ENCODE results near the gene ZGPAT. TPM values are rescaled to one million over a fixed set of nuclear protein-coding genes. Genes with fewer than 3 reads are reported as not detected.

ZGPAT gene
- total RNA-seq, 1 donor from 2014 or later: 32.8 TPM

DNA sequence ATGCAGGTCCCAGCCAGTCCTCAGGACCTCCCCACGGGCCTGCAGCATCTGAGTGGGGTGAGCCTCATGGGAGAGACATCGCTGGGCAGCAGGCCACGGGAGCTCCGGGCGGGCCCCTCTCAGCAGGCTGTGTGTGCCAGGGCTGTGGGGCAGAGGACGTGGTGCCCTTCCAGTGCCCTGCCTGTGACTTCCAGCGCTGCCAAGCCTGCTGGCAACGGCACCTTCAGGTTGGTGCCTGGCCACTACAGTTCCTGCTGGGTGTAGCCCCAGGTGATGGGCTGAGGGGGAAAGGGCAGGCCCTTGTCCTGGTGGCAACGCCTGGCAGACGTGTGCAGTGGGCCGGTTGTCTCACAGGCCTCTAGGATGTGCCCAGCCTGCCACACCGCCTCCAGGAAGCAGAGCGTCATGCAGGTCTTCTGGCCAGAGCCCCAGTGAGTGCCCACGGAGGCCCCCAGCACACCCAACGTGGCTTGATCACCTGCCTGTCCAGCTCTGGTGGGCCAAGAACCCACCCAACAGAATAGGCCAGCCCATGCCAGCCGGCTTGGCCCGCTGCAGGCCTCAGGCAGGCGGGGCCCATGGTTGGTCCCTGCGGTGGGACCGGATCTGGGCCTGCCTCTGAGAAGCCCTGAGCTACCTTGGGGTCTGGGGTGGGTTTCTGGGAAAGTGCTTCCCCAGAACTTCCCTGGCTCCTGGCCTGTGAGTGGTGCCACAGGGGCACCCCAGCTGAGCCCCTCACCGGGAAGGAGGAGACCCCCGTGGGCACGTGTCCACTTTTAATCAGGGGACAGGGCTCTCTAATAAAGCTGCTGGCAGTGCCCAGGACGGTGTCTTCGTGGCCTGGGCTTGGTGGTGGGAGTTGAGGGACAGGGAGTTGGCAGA, 12.2 kb upstream of the ZGPAT start:
- Mint-ChIP-seq H3K9me3 (no peaks in the 10 kb centered on the region), H3K27me3 (no peaks in the 10 kb centered on the region), H3K4me1 (ENCODE audit: unreplicated experiment) (no peaks in the 10 kb centered on the region), H3K36me3 (no peaks in the 10 kb centered on the region), H3K27ac (peak overlapping the region; percentile 51), H3K4me3 (no peak overlapping the region)
- no peak for DNase-seq (ENCODE audit: extremely low spot score, unreplicated experiment)
- TF ChIP-seq, protein P1, sequence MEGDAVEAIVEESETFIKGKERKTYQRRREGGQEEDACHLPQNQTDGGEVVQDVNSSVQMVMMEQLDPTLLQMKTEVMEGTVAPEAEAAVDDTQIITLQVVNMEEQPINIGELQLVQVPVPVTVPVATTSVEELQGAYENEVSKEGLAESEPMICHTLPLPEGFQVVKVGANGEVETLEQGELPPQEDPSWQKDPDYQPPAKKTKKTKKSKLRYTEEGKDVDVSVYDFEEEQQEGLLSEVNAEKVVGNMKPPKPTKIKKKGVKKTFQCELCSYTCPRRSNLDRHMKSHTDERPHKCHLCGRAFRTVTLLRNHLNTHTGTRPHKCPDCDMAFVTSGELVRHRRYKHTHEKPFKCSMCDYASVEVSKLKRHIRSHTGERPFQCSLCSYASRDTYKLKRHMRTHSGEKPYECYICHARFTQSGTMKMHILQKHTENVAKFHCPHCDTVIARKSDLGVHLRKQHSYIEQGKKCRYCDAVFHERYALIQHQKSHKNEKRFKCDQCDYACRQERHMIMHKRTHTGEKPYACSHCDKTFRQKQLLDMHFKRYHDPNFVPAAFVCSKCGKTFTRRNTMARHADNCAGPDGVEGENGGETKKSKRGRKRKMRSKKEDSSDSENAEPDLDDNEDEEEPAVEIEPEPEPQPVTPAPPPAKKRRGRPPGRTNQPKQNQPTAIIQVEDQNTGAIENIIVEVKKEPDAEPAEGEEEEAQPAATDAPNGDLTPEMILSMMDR (conservative IDR thresholded peaks at IDR 0.05): no peak

DNA sequence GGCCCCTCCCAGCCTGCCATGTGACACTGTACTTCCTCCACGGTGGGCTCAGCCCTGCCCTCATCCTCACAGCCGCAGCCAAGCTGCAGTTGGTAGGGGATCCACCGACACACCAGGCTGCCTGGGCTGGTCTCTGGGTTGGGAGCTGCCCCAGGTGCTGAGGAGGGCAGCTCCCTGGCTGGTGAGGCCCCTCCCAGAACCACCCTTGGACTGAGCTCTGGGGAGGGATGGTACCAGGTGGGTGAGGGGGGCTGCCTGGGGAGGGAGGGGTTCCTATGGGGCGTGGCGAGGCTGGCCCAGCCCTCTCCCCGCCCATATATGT, 11.6 kb upstream of the ZGPAT start:
- H3K9me3 Mint-ChIP-seq: no peaks in the 10 kb centered on the region
- H3K4me1 Mint-ChIP-seq (ENCODE audit: unreplicated experiment): no peaks in the 10 kb centered on the region
- no peaks in the 10 kb centered on the region for H3K27me3 Mint-ChIP-seq
- DNase-seq (ENCODE audit: extremely low spot score, unreplicated experiment): no peak
- TF ChIP-seq, protein P1 (conservative IDR thresholded peaks at IDR 0.05): no peak
- H3K27ac Mint-ChIP-seq: peak overlapping the region; percentile 51
- H3K4me3 Mint-ChIP-seq: no peak overlapping the region
- H3K36me3 Mint-ChIP-seq: no peaks in the 10 kb centered on the region

DNA sequence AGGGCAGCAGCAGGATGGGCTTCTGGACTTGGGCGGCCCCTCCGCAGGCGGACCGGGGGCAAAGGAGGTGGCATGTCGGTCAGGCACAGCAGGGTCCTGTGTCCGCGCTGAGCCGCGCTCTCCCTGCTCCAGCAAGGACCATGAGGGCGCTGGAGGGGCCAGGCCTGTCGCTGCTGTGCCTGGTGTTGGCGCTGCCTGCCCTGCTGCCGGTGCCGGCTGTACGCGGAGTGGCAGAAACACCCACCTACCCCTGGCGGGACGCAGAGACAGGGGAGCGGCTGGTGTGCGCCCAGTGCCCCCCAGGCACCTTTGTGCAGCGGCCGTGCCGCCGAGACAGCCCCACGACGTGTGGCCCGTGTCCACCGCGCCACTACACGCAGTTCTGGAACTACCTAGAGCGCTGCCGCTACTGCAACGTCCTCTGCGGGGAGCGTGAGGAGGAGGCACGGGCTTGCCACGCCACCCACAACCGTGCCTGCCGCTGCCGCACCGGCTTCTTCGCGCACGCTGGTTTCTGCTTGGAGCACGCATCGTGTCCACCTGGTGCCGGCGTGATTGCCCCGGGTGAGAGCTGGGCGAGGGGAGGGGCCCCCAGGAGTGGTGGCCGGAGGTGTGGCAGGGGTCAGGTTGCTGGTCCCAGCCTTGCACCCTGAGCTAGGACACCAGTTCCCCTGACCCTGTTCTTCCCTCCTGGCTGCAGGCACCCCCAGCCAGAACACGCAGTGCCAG, 11.0 kb upstream of the ZGPAT start, which contains the start of gene TNFRSF6B:
Gene TNFRSF6B (plus strand): TSS at position 25 of the 729 bp plus-strand sequence. CDS start 116 bp downstream, at position 141.
- H3K27ac Mint-ChIP-seq: peak within 1 kb of the TSS; percentile 51
- no peaks in the 10 kb centered on the region for H3K9me3 Mint-ChIP-seq
- TF ChIP-seq, protein P1 (conservative IDR thresholded peaks at IDR 0.05): no peak
- H3K36me3 Mint-ChIP-seq: no peaks in the 10 kb centered on the region
- H3K4me3 Mint-ChIP-seq: no peak within 1 kb of the TSS
- no peaks in the 10 kb centered on the region for H3K4me1 Mint-ChIP-seq (ENCODE audit: unreplicated experiment)
- H3K27me3 Mint-ChIP-seq: no peaks in the 10 kb centered on the region
- no peak for DNase-seq (ENCODE audit: extremely low spot score, unreplicated experiment)

DNA sequence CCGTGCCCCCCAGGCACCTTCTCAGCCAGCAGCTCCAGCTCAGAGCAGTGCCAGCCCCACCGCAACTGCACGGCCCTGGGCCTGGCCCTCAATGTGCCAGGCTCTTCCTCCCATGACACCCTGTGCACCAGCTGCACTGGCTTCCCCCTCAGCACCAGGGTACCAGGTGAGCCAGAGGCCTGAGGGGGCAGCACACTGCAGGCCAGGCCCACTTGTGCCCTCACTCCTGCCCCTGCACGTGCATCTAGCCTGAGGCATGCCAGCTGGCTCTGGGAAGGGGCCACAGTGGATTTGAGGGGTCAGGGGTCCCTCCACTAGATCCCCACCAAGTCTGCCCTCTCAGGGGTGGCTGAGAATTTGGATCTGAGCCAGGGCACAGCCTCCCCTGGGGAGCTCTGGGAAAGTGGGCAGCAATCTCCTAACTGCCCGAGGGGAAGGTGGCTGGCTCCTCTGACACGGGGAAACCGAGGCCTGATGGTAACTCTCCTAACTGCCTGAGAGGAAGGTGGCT, 10.4 kb upstream of the ZGPAT start:
- Mint-ChIP-seq H3K9me3 (no peaks in the 10 kb centered on the region), H3K4me3 (no peak overlapping the region), H3K27me3 (no peaks in the 10 kb centered on the region), H3K36me3 (no peaks in the 10 kb centered on the region), H3K4me1 (ENCODE audit: unreplicated experiment) (no peaks in the 10 kb centered on the region), H3K27ac (no peak overlapping the region)
- TF ChIP-seq, protein P1 (conservative IDR thresholded peaks at IDR 0.05): no peak
- no peak for DNase-seq (ENCODE audit: extremely low spot score, unreplicated experiment)

DNA sequence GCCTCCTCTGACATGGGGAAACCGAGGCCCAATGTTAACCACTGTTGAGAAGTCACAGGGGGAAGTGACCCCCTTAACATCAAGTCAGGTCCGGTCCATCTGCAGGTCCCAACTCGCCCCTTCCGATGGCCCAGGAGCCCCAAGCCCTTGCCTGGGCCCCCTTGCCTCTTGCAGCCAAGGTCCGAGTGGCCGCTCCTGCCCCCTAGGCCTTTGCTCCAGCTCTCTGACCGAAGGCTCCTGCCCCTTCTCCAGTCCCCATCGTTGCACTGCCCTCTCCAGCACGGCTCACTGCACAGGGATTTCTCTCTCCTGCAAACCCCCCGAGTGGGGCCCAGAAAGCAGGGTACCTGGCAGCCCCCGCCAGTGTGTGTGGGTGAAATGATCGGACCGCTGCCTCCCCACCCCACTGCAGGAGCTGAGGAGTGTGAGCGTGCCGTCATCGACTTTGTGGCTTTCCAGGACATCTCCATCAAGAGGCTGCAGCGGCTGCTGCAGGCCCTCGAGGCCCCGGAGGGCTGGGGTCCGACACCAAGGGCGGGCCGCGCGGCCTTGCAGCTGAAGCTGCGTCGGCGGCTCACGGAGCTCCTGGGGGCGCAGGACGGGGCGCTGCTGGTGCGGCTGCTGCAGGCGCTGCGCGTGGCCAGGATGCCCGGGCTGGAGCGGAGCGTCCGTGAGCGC, 9.8 kb upstream of the ZGPAT start:
- DNase-seq (ENCODE audit: extremely low spot score, unreplicated experiment): no peak
- no peaks in the 10 kb centered on the region for H3K9me3 Mint-ChIP-seq
- no peaks in the 10 kb centered on the region for H3K4me1 Mint-ChIP-seq (ENCODE audit: unreplicated experiment)
- TF ChIP-seq, protein P1 (conservative IDR thresholded peaks at IDR 0.05): no peak
- H3K36me3 Mint-ChIP-seq: no peaks in the 10 kb centered on the region
- H3K27me3 Mint-ChIP-seq: no peaks in the 10 kb centered on the region
- H3K4me3 Mint-ChIP-seq: peak overlapping the region; percentile 31
- no peak overlapping the region for H3K27ac Mint-ChIP-seq

Data from type B pancreatic cell (in vitro differentiated cells).